ENCODE data around the gene COLQ. TPM values are rescaled to one million over a fixed set of nuclear protein-coding genes. Genes with fewer than 3 reads are reported as not detected.
A peak's percentile ranks its signal among the peaks of the same experiment; 100 is the strongest.
"Not testable (repeated sequence)": the region's sequence is repeated elsewhere in the genome, so short reads cannot be mapped to it uniquely, and the experiment has no call there.

The COLQ gene
- total RNA-seq, 1 experiment from 2014 or later = 0.17 TPM

DNA sequence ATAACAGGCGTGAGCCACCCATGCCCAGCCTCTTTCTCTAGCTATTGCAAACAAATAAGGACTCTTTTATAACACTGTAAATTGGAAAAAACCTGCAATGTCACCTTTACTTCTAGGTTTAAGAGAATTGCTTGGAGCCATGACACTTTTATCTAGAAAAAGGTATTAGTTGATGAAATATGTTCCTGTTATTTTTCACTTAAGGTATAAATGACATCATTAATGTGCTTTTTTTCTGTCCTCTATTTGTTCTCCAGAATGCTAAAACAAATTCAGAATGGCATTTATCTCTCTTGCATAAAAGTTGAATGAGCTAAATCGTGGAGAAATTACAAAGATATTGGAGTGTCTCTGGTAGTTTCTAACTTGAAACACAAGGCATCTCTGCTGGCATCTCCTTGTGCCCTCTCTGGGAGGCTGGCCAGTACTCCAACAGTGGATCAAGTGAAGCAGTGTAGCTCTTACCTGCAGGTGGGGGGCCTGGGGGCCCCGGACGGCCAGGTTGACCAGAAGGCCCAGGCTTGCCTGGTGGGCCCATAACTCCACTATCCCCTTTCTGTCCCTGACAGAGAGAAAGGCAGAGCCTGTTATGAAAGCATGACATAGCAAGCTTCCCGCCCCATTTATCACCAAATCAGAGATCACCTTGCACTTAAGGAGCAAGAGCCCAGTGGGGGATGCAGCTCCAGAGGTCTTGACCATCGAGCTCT lies 55.5 kb downstream of the COLQ start:
- in situ Hi-C loops (cut with HindIII; ENCODE audit: low sequenced_read_pairs) = no loop called here
- no peak for DNase-seq (ENCODE audit: low spot score)

DNA sequence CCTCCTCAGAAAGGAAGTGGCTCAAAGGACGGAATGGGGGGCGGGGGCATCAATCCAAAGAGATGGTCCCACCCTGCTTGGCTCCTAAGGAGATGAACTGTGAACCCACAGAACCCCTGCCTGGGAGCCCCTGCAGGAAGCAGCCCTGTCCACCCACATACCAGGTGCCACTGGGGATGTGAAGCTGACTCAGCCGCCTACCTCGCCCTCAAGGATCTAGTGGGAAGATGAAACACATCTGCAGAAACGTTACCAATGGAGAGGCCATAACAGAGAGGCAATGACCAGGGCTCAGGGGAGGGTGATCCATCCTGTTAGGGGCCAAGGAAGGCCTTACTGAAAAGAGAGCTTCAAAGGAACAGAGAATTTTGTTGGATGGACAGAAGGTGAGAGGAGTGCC lies 59.1 kb downstream of the COLQ start:
- in situ Hi-C loops (cut with HindIII; ENCODE audit: low sequenced_read_pairs) = no loop called here
- no peak for DNase-seq (ENCODE audit: low spot score)

DNA sequence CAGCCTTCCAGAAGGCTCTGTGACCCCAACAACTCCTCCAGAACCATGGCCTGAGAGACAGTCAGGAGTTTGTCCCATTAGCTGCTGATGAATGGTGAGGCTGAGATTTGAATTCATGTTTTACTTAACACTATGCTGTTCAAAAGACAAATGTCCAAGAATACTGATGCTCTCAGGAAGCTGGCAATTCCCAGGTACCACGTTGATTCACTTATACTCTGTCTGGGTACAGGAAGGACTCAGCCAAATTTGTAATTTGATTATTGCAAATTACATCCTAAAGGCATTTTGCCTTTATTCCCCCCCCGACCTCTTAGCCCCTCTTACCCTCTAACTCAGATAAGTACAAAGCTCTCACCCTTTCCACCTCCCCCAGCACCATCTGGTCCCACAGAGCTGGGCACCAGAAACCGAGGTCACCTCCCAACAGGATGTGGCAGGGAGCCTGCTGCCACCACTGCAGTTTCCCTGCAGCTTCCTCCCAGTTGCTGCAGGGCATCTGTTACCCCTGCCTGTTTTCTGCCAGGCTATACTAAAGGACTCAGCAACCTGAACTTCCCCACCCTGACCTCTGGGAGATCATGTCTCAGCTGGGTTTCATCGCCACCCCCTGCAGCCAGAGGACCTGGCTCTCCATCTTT lies 60.5 kb downstream of the COLQ start:
- in situ Hi-C loops (cut with HindIII; ENCODE audit: low sequenced_read_pairs) = no loop called here

DNA sequence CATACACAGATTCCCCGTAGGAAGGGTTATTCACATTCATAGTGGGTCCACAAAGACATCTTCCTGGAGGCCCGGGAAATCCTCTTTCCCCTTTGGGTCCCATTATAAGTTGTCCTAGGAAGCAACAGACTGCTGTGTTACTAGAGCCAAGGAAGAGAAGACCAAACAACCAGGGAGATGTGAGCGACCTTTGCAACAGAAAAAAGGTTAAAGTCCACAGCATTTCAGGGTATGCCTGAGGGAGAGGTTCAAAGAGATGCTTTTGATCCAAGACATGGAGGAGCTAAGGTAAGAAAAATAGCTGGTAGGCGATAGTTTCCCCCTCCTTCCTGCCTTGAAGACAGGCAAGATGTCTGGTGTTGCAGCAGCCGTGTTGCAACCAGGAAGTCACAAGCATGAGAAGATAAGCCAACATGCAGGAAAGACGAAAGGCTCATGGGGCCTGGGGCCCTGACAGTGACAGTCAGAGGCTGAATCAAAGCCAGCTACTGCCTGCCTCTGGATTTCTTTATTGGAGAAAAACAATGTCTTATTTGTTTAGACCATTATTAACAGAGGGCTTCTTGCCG lies 63.2 kb downstream of the COLQ start:
- in situ Hi-C loops (cut with HindIII; ENCODE audit: low sequenced_read_pairs) = no loop called here
- no peak for DNase-seq (ENCODE audit: low spot score)

More for the DNA sequence above, 60.5 kb downstream of the COLQ start:
- peak; percentile 74 for DNase-seq (ENCODE audit: low spot score)

DNA sequence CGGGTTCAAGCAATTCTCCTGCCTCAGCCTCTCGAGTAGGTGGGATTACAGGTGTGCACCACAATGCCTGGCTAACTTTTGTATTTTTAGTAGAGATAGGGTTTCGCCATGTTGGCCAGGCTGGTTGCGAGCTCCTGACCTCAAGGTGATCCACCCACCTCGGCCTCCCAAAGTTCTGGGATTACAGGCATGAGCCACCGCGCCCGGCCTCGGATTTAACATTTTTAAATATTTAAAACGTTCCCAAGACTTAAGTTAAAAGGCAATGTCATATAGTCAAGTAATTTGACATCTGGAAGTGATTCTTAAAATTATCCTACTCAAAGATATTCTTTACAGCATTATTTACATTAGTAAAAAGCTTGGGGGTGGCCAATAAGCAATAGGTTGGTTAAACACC lies 64.6 kb downstream of the COLQ start:
- in situ Hi-C loops (cut with HindIII; ENCODE audit: low sequenced_read_pairs); DNase-seq (ENCODE audit: low spot score): not testable (repeated sequence)

DNA sequence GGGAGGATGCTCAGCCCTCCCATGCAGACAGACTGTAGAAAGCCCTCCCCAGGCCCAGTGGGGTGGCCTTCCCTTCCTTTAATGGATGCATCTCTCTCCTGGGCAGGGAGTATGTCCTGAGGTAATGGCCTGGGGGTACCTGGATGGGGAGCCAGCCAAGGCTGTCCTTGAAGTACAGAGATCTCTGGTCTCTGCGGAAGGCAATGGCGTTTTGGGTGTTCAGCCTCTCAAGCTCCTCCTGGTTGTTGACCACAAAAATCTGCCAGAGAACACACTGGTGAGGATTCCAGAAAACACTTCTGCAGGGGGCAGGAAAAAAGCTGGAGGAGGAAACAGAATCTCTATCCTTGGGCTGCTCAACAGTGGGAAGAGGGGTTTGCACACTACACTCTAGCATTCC lies 65.2 kb downstream of the COLQ start:
- DNase-seq (ENCODE audit: low spot score) = no peak
- in situ Hi-C loops (cut with HindIII; ENCODE audit: low sequenced_read_pairs) = no loop called here

DNA sequence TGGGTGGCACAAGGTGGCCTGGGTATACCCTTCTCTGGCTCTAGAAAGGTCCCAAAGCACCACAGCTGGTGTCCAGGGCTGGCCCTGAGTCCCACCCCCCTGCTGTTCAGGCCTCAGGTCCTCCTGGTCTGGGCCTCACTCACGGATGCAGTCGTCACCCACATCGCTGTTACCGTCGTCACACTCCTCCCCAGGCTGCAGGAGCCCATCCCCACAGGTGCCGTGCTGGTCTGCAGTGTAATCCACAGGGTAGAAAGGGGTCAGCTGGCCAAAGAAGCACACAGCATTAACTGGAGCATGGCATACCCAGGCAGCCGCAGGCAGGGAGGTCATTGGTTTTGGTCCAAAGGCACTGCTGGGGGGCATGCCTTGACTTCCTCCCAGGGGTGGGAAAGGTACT lies 65.8 kb downstream of the COLQ start:
- no peak for DNase-seq (ENCODE audit: low spot score)
- in situ Hi-C loops (cut with HindIII; ENCODE audit: low sequenced_read_pairs) = no loop called here

DNA sequence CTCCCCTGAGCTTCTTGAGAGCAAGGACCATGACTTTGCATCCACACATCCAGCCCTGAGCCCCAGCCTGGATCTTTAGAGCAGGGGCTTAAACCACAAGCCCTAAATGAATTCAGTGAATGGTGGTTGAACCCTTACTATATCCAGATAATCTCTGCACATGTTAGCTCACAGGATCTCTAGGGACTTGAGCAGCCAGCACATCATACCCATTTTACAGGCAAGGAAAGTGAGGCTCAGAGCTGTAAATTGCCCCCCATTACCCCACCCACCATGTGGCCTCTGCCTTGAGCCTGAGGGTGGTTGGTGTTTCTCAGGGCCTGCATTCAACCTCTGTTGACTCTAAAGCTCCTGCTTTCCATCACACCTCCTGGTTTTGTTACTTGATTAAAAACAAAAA lies 66.5 kb downstream of the COLQ start:
- in situ Hi-C loops (cut with HindIII; ENCODE audit: low sequenced_read_pairs) = no loop called here
- DNase-seq (ENCODE audit: low spot score) = no peak

DNA sequence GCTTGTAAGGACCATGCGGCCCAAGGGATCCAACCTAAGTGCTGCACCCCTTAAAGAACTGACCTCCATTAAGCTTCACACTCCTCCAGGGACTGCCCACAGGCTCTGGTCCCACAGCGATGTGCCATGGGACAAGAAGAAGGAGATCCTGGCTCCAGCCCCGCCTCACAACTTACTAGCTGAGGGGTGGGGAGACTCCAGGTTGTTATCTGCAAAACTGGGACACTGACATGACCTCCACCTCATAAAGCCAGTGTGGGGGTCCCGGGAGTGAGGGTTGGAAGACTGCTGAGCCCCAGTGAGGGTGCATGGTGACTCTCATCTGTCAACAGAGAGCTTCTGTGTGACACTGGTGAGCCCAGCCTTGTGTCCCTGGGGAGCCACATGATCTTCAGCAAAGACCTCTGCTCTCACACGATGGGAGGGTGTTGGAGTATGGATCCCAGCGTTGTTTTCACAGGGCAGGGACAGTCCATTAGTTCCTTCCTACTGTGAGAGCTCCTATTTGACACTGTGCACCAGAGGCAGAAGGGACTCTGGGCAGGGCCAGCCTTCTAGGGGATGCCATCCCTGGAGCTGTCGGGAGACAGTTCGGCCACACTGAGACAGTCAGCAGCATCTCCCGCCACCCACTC lies 67.4 kb downstream of the COLQ start:
- no peak for DNase-seq (ENCODE audit: low spot score)
- in situ Hi-C loops (cut with HindIII; ENCODE audit: low sequenced_read_pairs) = no loop called here

DNA sequence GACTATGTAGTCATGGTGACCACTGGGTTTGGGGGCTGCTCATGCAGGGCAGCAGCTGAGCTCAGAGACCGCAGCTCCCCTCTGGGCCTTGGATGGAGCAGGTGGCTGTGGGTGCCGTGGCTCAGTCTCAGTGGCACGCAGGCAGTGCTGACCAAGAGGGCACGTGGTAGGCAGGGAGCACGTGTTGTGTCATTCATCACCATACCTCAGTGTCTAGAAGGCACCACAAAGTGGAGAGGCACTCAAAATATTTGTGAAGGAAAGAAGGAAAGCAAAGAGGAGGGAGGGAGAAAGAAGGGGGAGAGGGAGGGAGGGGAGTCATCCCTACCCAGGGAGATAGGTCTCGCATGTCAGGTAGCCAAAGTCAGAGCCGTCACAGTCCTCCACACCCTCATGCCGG lies 68.0 kb downstream of the COLQ start:
- in situ Hi-C loops (cut with HindIII; ENCODE audit: low sequenced_read_pairs) = no loop called here
- DNase-seq (ENCODE audit: low spot score) = no peak

DNA sequence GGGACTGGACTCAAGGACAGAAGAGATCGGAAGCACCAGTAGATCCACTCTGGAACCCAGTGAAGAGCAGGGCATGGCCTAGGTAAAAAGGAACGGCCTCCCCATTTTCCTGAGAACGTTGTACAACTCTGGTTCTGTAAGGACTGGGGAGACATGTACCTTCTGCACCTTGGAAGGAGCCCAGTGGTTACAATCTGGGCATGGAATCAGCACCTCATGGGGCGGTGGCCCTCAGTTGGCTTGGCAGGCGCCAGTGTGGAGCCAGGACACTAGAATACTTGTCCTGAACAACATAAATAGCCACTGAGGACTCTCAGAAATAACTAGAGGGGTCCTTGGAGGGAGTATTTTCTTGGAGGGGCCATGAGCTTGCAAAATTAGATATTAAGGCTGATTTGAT lies 68.5 kb downstream of the COLQ start:
- DNase-seq (ENCODE audit: low spot score) = peak; percentile 42
- in situ Hi-C loops (cut with HindIII; ENCODE audit: low sequenced_read_pairs) = no loop called here

DNA sequence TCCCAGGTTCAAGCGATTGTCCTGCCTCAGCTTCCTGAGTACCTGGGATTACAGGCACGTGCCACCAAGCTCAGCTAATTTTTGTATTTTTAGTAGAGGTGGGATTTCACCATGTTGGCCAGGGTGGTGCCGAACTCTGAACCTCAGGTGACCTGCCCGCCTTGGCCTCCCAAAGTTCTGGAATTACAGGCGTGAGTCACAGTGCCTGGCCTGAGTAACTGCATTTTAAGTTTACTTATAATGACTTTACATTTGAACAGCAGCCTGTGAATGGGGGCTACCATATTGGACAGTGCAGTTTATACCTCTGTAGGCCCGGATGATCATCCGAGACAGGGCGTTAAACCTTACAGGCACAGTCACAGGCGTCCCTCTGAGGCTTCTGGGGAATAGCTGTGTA lies 69.3 kb downstream of the COLQ start:
- no peak for DNase-seq (ENCODE audit: low spot score)
- in situ Hi-C loops (cut with HindIII; ENCODE audit: low sequenced_read_pairs) = no loop called here

DNA sequence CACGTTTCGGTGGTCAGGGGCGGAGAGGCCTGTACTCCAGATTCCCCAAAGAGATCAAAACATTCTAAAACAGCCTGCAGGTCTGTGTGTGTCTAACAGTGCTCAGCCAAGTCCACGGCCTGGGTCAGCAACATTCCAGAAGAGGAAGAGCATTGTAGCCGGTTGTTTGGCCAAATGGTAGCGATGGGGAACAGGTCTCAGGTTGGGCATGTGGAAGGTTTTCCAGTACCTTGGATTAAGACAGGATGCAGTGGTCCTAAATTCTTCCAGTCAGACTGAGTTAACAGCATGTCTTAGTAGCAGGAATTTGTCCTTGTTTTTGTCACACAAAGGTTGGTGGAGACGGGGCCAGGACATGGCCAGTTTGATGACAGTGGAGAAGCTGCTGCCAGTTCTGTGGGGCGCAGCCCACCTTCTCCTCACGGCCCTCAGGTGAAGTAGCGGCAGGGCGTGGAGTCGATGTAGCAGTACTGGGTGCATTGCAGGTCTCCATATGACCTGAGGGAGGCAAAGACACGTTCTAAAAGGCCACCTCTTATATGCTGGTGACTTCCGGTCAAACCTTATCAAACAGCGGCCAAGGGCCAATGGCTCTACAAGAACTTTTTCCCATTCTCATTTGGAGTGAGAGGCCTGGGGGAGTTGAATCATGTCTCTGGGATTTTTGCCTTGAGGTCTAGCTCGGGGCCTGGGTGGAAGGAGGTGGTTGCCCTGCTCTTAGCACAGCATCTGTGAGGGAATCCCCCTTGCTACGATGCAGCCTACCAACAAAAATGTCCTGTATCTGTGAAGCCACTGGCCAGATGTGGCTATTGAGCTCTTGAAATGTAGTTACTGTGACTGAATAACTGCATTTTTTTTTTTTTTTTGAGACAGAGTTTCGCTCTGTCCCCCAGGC lies 70.0 kb downstream of the COLQ start:
- no peak for DNase-seq (ENCODE audit: low spot score)
- in situ Hi-C loops (cut with HindIII; ENCODE audit: low sequenced_read_pairs) = no loop called here

DNA sequence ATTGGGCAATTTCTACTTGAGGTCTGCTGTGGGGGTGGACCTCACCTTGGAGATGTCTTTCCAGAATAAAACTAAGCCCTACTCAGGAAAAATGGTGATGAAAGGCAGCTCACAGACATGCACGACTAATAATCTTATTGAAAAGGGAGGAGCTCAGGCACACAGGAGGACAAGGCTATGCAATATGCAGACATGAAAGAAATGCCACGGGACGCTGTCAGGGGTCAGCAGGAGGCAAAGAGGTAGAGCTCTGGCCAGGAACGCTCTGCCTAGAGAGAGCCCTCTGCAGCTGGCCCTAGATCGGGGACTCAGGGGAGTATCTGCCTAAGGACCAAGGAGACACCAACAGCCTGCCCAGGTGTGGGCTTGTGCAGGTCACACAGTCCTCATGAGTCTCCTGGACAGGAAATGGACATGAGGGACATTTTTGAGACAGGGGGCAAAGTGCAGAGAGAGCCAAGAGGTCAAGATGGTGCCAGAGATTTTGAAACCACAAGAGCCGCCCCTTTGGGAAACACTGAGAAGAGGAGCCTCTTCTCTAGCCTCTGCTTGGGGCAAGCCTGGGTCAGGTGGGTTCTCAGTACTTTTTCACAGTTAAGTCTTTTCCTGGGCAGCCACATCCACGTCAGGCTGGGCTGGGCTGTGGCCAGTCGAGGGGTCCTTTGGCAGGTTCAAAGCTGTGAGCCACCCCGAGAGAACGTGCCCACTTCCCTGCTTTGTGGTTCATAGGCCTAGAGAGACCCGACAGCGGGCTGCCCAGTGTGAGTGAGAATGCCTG lies 70.9 kb downstream of the COLQ start:
- DNase-seq (ENCODE audit: low spot score) = no peak
- in situ Hi-C loops (cut with HindIII; ENCODE audit: low sequenced_read_pairs) = no loop called here

DNA sequence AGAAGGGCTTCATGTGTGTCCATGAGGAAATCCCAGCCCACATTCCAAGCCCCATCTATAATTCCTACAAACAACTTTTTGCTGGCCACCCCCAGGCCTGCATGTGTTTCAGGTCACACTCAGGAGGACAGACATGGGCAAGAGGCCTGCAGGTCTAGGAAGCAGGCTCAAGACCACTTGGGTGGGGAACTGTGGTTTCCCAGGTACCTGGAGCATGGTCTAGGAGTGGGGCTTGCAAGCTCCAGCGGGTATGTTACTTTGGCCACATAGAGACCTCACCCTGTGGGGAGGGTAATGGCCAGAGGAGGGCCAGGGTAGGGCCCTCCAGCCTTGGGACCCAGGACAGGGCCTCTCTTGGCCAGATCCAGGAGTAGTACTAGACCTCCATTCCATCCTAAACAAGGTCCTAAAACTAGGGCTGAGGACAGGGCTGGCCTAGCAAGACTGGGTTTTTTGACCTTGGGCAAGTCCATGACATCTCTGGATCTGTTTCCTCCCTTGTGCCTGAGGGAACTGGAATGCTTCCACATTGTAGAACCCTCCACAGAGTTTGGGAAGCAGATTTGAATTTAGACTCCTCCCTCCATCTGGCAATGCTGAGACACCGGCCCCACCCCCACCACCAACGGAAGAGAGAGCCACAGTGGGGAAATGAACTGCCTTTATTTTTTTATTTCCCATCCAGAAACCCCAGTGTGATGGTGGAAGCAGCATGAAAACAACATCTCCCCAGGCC lies 71.8 kb downstream of the COLQ start:
- no peak for DNase-seq (ENCODE audit: low spot score)
- in situ Hi-C loops (cut with HindIII; ENCODE audit: low sequenced_read_pairs) = no loop called here

DNA sequence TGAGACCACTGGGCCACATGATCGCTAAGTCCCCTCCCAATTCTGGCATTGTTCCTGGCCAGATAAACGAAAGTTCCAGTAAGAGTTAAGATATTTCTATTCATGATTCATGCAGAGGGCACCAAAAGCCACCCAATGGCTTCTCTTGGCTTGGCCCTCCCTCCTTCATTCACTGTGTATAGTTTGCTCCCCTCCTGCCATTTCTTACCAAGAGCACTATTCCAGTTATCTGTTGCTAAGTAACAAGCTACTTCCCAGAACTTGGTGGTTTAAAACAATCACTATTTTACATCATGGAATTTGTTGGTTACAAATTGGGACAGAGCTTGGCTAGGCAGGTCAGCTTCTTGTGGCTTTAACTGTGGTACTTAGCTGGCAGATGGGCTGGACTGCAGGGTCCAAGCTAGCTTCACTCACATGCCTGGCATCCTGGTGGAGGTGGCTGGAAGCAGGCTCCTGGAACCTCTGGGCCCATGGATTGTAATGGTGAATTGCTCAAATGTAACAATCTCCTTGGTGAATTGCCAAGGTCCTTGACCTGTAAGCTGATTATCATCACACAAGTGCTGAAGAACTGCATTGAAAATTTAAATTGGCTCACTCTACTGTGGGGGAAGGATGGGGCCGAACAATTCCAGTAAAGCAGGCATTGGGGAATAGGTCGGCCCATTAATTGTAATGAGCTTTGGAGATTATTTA lies 77.5 kb downstream of the COLQ start:
- in situ Hi-C loops (cut with HindIII; ENCODE audit: low sequenced_read_pairs) = no loop called here
- DNase-seq (ENCODE audit: low spot score) = no peak

DNA sequence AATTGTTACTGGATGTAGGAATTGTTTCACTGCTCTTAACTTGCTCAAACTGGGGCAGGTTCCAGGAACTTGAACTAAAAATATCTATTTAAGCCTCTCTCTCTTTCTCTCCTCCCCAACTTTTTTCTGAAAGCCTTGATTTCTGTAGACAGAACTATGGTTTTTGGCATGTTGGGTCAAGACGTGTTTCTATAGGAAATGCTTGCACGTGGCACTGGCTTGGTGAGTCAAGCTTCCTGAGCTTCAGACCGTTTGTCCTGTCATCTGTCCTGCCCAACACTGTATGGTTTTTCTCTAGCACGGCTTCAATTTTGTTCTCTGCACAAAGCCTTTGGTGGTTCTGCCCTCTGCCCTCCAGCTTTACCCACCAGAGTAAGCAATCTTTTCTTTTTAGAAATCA lies 80.6 kb downstream of the COLQ start:
- in situ Hi-C loops (cut with HindIII; ENCODE audit: low sequenced_read_pairs) = no loop called here
- no peak for DNase-seq (ENCODE audit: low spot score)

DNA sequence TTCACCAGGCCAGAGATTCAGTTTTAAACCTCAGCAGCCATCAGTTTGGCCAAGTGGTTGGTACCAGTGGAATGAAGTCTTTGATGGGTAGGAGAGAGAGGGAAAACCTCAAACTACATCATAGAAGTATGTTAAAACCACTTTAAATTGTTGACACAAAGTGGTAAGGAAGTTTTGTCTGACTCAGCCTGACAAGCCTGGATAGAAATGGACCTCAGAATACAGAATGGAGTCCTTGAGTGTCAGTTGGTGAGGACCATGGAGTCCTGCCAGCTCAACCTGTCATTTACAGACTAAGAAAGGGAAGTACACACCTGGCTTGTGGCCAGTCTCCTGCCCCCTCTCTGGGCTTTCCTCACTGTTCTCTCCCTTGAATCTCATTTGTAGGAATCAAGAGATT lies 82.0 kb downstream of the COLQ start:
- in situ Hi-C loops (cut with HindIII; ENCODE audit: low sequenced_read_pairs) = no loop called here
- DNase-seq (ENCODE audit: low spot score) = no peak

Data from G401 (cell line).